Measurements from ENCODE around the gene RPS26.

The RPS26 gene

DNA sequence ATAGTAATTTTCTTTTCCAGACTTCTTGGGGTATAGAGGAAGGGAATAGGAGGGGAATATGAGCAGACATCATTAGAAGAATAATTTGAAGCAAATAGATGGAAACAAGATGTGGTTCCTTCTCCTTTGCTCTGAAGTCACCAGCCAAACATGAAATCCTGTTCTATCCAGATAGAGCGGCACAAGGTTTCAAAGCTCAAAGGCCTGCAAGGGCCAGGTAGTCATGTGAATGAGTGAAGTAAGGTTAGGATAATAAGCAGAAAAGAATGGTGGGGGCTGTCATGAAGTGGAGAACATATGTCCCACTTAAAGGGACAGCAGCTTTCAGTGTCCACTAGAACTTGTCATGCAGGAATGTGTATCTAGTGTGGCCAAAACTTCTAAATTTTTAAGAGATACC is 23.4 kb upstream of the RPS26 start:
- no peaks in the 10 kb centered on the region for H3F3A ChIP-seq (ENCODE audit: low read depth)
- TF ChIP-seq CTCF (conservative IDR thresholded peaks at IDR 0.05; ENCODE audit: low read length) (no peak), EZH2phosphoT487 (IDR thresholded peaks at IDR 0.05; ENCODE audit: borderline replicate concordance) (no peak)
- H3K4me1 ChIP-seq (ENCODE audit: insufficient read depth, low read length, poor library complexity, severe bottlenecking) = peaks cover 6% of the 10 kb centered on the region
- no peaks in the 10 kb centered on the region for H3K9me2 ChIP-seq (replicated peaks; ENCODE audit: low read depth, low read length)
- no peak overlapping the region for H3K4me2 ChIP-seq (ENCODE audit: low read depth, low read length, poor library complexity, severe bottlenecking)
- no peaks in the 10 kb centered on the region for H3K27me3 ChIP-seq (ENCODE audit: insufficient read depth, low read length, poor library complexity, severe bottlenecking)
- H3K36me3 ChIP-seq (ENCODE audit: insufficient read depth, low read length) = no peaks in the 10 kb centered on the region
- H2AFZ ChIP-seq (ENCODE audit: low read length) = no peak overlapping the region
- no peaks in the 10 kb centered on the region for H3K9me3 ChIP-seq (ENCODE audit: insufficient read depth, low read depth, low read length)
- H3K4me3 ChIP-seq (ENCODE audit: low read length, poor library complexity, severe bottlenecking) = no peak overlapping the region
- H3K9ac ChIP-seq (ENCODE audit: low read depth, low read length, poor library complexity, severe bottlenecking) = no peak overlapping the region
- no peaks in the 10 kb centered on the region for H4K20me1 ChIP-seq (ENCODE audit: insufficient read depth, low read length, poor library complexity, severe bottlenecking)
- H3K79me2 ChIP-seq (ENCODE audit: insufficient read depth, low read length) = no peaks in the 10 kb centered on the region

- Histone ChIP-seq H3K36me3 (ENCODE audit: insufficient read depth, low read length) (no peaks in the 10 kb centered on the region), H3K9me2 (replicated peaks; ENCODE audit: low read depth, low read length) (no peaks in the 10 kb centered on the region), H3F3A (ENCODE audit: low read depth) (no peaks in the 10 kb centered on the region), H3K4me3 (ENCODE audit: low read length, poor library complexity, severe bottlenecking) (peak within 1 kb of the TSS; percentile 56), H3K9me3 (ENCODE audit: insufficient read depth, low read depth, low read length) (no peaks in the 10 kb centered on the region), H3K4me2 (ENCODE audit: low read depth, low read length, poor library complexity, severe bottlenecking) (peak within 1 kb of the TSS; percentile 41), H3K27me3 (ENCODE audit: insufficient read depth, low read length, poor library complexity, severe bottlenecking) (no peaks in the 10 kb centered on the region), H4K20me1 (ENCODE audit: insufficient read depth, low read length, poor library complexity, severe bottlenecking) (no peaks in the 10 kb centered on the region), H2AFZ (ENCODE audit: low read length) (no peak within 1 kb of the TSS; the same call in 1 of the 2 replicates), H3K79me2 (ENCODE audit: insufficient read depth, low read length) (no peaks in the 10 kb centered on the region), H3K9ac (ENCODE audit: low read depth, low read length, poor library complexity, severe bottlenecking) (peak within 1 kb of the TSS; percentile 68), H3K4me1 (ENCODE audit: insufficient read depth, low read length, poor library complexity, severe bottlenecking) (peaks cover 4% of the 10 kb centered on the region)
- no peak for TF ChIP-seq EZH2phosphoT487 (IDR thresholded peaks at IDR 0.05; ENCODE audit: borderline replicate concordance)
- TF ChIP-seq CTCF (conservative IDR thresholded peaks at IDR 0.05; ENCODE audit: low read length) = no peak
These were observed 21.1 kb upstream of the RPS26 start, which contains the start of gene IKZF4 for GRCh38 chr12:56020423-56021184. Gene IKZF4, plus strand, starts transcription at chr12:56021043. Its CDS starts 451 bp downstream, at chr12:56021494.

GRCh38 chr12:56021889-56022497 is 19.7 kb upstream of the RPS26 start:
- Histone ChIP-seq H3K36me3 (ENCODE audit: insufficient read depth, low read length) (no peaks in the 10 kb centered on the region), H2AFZ (ENCODE audit: low read length) (no peak overlapping the region), H3K27me3 (ENCODE audit: insufficient read depth, low read length, poor library complexity, severe bottlenecking) (no peaks in the 10 kb centered on the region), H4K20me1 (ENCODE audit: insufficient read depth, low read length, poor library complexity, severe bottlenecking) (no peaks in the 10 kb centered on the region), H3K9me3 (ENCODE audit: insufficient read depth, low read depth, low read length) (no peaks in the 10 kb centered on the region), H3K9ac (ENCODE audit: low read depth, low read length, poor library complexity, severe bottlenecking) (peak overlapping the region; percentile 68), H3K79me2 (ENCODE audit: insufficient read depth, low read length) (no peaks in the 10 kb centered on the region), H3K4me3 (ENCODE audit: low read length, poor library complexity, severe bottlenecking) (peak overlapping the region; percentile 56), H3K4me1 (ENCODE audit: insufficient read depth, low read length, poor library complexity, severe bottlenecking) (no peaks in the 10 kb centered on the region), H3K4me2 (ENCODE audit: low read depth, low read length, poor library complexity, severe bottlenecking) (peak overlapping the region; percentile 41), H3K9me2 (replicated peaks; ENCODE audit: low read depth, low read length) (no peaks in the 10 kb centered on the region), H3F3A (ENCODE audit: low read depth) (no peaks in the 10 kb centered on the region)
- no peak for TF ChIP-seq CTCF (conservative IDR thresholded peaks at IDR 0.05; ENCODE audit: low read length)
- no peak for TF ChIP-seq EZH2phosphoT487 (IDR thresholded peaks at IDR 0.05; ENCODE audit: borderline replicate concordance)
